ENCODE results near the gene GANC.

Gene GANC

GRCh38 chr15:42264795-42265194 lies 8.2 kb upstream of the GANC start:
- no peak overlapping the region for H3K27ac ChIP-seq (ENCODE audit: low read depth, low read length)
- H3K4me1 ChIP-seq (ENCODE audit: control insufficient read depth, insufficient read depth, low read length) = no peaks in the 10 kb centered on the region
- H3K4me3 ChIP-seq (ENCODE audit: low read depth, low read length) = no peak overlapping the region
- peaks cover 80% of the 10 kb centered on the region for H3K36me3 ChIP-seq (ENCODE audit: control insufficient read depth, insufficient read depth, low read length)
- no peaks in the 10 kb centered on the region for H3K27me3 ChIP-seq (ENCODE audit: control insufficient read depth, insufficient read depth, low read length)
- no peak overlapping the region for H3K9ac ChIP-seq (ENCODE audit: low read depth, low read length)
- no peaks in the 10 kb centered on the region for H3K9me3 ChIP-seq (ENCODE audit: control insufficient read depth, insufficient read depth, low read length)

- Histone ChIP-seq H3K27me3 (ENCODE audit: control insufficient read depth, insufficient read depth, low read length) (no peaks in the 10 kb centered on the region), H3K36me3 (ENCODE audit: control insufficient read depth, insufficient read depth, low read length) (peaks cover 66% of the 10 kb centered on the region), H3K4me1 (ENCODE audit: control insufficient read depth, insufficient read depth, low read length) (peaks cover 4% of the 10 kb centered on the region), H3K4me3 (ENCODE audit: low read depth, low read length) (no peak overlapping the region), H3K9me3 (ENCODE audit: control insufficient read depth, insufficient read depth, low read length) (no peaks in the 10 kb centered on the region), H3K27ac (ENCODE audit: low read depth, low read length) (no peak overlapping the region), H3K9ac (ENCODE audit: low read depth, low read length) (no peak overlapping the region)
Observed at GRCh38 chr15:42267286-42267685, 5.7 kb upstream of the GANC start.

GRCh38 chr15:42270551-42270950 lies 2.5 kb upstream of the GANC start:
- Histone ChIP-seq H3K9ac (ENCODE audit: low read depth, low read length) (no peak overlapping the region), H3K4me1 (ENCODE audit: control insufficient read depth, insufficient read depth, low read length) (peaks cover 17% of the 10 kb centered on the region), H3K27ac (ENCODE audit: low read depth, low read length) (no peak overlapping the region), H3K36me3 (ENCODE audit: control insufficient read depth, insufficient read depth, low read length) (peaks cover 34% of the 10 kb centered on the region), H3K4me3 (ENCODE audit: low read depth, low read length) (no peak overlapping the region), H3K27me3 (ENCODE audit: control insufficient read depth, insufficient read depth, low read length) (no peaks in the 10 kb centered on the region), H3K9me3 (ENCODE audit: control insufficient read depth, insufficient read depth, low read length) (no peaks in the 10 kb centered on the region)

GRCh38 chr15:42270996-42271395 lies 2.0 kb upstream of the GANC start:
- H3K27me3 ChIP-seq (ENCODE audit: control insufficient read depth, insufficient read depth, low read length) = no peaks in the 10 kb centered on the region
- peaks cover 30% of the 10 kb centered on the region for H3K36me3 ChIP-seq (ENCODE audit: control insufficient read depth, insufficient read depth, low read length)
- no peaks in the 10 kb centered on the region for H3K9me3 ChIP-seq (ENCODE audit: control insufficient read depth, insufficient read depth, low read length)
- no peak overlapping the region for H3K9ac ChIP-seq (ENCODE audit: low read depth, low read length)
- H3K27ac ChIP-seq (ENCODE audit: low read depth, low read length) = no peak overlapping the region
- H3K4me1 ChIP-seq (ENCODE audit: control insufficient read depth, insufficient read depth, low read length) = peaks cover 21% of the 10 kb centered on the region
- H3K4me3 ChIP-seq (ENCODE audit: low read depth, low read length) = 0 out of 2 replicates have a peak overlapping the region, but pooled peaks have one; percentile 85

- H3K9me3 ChIP-seq (ENCODE audit: control insufficient read depth, insufficient read depth, low read length) = no peaks in the 10 kb centered on the region
Observed at GRCh38 chr15:42273900-42274701, 1.1 kb downstream of the GANC start.

GRCh38 chr15:42274702-42274989 lies 1.6 kb downstream of the GANC start:
- Histone ChIP-seq H3K27ac (ENCODE audit: low read depth, low read length) (peak overlapping the region; percentile 84), H3K27me3 (ENCODE audit: control insufficient read depth, insufficient read depth, low read length) (no peaks in the 10 kb centered on the region), H3K4me1 (ENCODE audit: control insufficient read depth, insufficient read depth, low read length) (peaks cover 25% of the 10 kb centered on the region), H3K9me3 (ENCODE audit: control insufficient read depth, insufficient read depth, low read length) (no peaks in the 10 kb centered on the region), H3K9ac (ENCODE audit: low read depth, low read length) (0 out of 2 replicates have a peak overlapping the region, but pooled peaks have one; percentile 68), H3K4me3 (ENCODE audit: low read depth, low read length) (peak overlapping the region; percentile 85), H3K36me3 (ENCODE audit: control insufficient read depth, insufficient read depth, low read length) (peaks cover 9% of the 10 kb centered on the region)

More at GRCh38 chr15:42273900-42274701, 1.1 kb downstream of the GANC start:
- H3K9ac ChIP-seq (ENCODE audit: low read depth, low read length) = peak overlapping the region; percentile 68
- H3K27ac ChIP-seq (ENCODE audit: low read depth, low read length) = peak overlapping the region; percentile 95
- H3K27me3 ChIP-seq (ENCODE audit: control insufficient read depth, insufficient read depth, low read length) = no peaks in the 10 kb centered on the region
- peaks cover 25% of the 10 kb centered on the region for H3K4me1 ChIP-seq (ENCODE audit: control insufficient read depth, insufficient read depth, low read length)
- peak overlapping the region; percentile 85 for H3K4me3 ChIP-seq (ENCODE audit: low read depth, low read length)
- H3K36me3 ChIP-seq (ENCODE audit: control insufficient read depth, insufficient read depth, low read length) = peaks cover 9% of the 10 kb centered on the region

- H3K4me3 ChIP-seq (ENCODE audit: low read depth, low read length) = peak overlapping the region; percentile 34
- H3K9me3 ChIP-seq (ENCODE audit: control insufficient read depth, insufficient read depth, low read length) = no peaks in the 10 kb centered on the region
- no peak overlapping the region for H3K9ac ChIP-seq (ENCODE audit: low read depth, low read length)
- H3K4me1 ChIP-seq (ENCODE audit: control insufficient read depth, insufficient read depth, low read length) = peaks cover 25% of the 10 kb centered on the region
- H3K36me3 ChIP-seq (ENCODE audit: control insufficient read depth, insufficient read depth, low read length) = peaks cover 12% of the 10 kb centered on the region
- H3K27ac ChIP-seq (ENCODE audit: low read depth, low read length) = peak overlapping the region; percentile 84
- no peaks in the 10 kb centered on the region for H3K27me3 ChIP-seq (ENCODE audit: control insufficient read depth, insufficient read depth, low read length)
Observed at GRCh38 chr15:42275780-42276391, 2.9 kb downstream of the GANC start.

- Histone ChIP-seq H3K9ac (ENCODE audit: low read depth, low read length) (no peak overlapping the region), H3K4me1 (ENCODE audit: control insufficient read depth, insufficient read depth, low read length) (peaks cover 22% of the 10 kb centered on the region), H3K4me3 (ENCODE audit: low read depth, low read length) (no peak overlapping the region), H3K36me3 (ENCODE audit: control insufficient read depth, insufficient read depth, low read length) (peaks cover 9% of the 10 kb centered on the region), H3K9me3 (ENCODE audit: control insufficient read depth, insufficient read depth, low read length) (no peaks in the 10 kb centered on the region), H3K27me3 (ENCODE audit: control insufficient read depth, insufficient read depth, low read length) (no peaks in the 10 kb centered on the region), H3K27ac (ENCODE audit: low read depth, low read length) (no peak overlapping the region)
Observed at GRCh38 chr15:42276762-42277161, 3.8 kb downstream of the GANC start.

GRCh38 chr15:42279234-42279723 lies 6.3 kb downstream of the GANC start:
- Histone ChIP-seq H3K4me1 (ENCODE audit: control insufficient read depth, insufficient read depth, low read length) (peaks cover 19% of the 10 kb centered on the region), H3K27ac (ENCODE audit: low read depth, low read length) (no peak overlapping the region), H3K9ac (ENCODE audit: low read depth, low read length) (no peak overlapping the region), H3K36me3 (ENCODE audit: control insufficient read depth, insufficient read depth, low read length) (peaks cover 15% of the 10 kb centered on the region), H3K9me3 (ENCODE audit: control insufficient read depth, insufficient read depth, low read length) (no peaks in the 10 kb centered on the region), H3K4me3 (ENCODE audit: low read depth, low read length) (no peak overlapping the region), H3K27me3 (ENCODE audit: control insufficient read depth, insufficient read depth, low read length) (no peaks in the 10 kb centered on the region)

- Histone ChIP-seq H3K9ac (ENCODE audit: low read depth, low read length) (no peak overlapping the region), H3K9me3 (ENCODE audit: control insufficient read depth, insufficient read depth, low read length) (no peaks in the 10 kb centered on the region), H3K4me3 (ENCODE audit: low read depth, low read length) (no peak overlapping the region), H3K27ac (ENCODE audit: low read depth, low read length) (no peak overlapping the region), H3K4me1 (ENCODE audit: control insufficient read depth, insufficient read depth, low read length) (no peaks in the 10 kb centered on the region), H3K27me3 (ENCODE audit: control insufficient read depth, insufficient read depth, low read length) (no peaks in the 10 kb centered on the region), H3K36me3 (ENCODE audit: control insufficient read depth, insufficient read depth, low read length) (peaks cover 15% of the 10 kb centered on the region)
Observed at GRCh38 chr15:42282344-42282743, 9.3 kb downstream of the GANC start.

- H3K27me3 ChIP-seq (ENCODE audit: control insufficient read depth, insufficient read depth, low read length) = no peaks in the 10 kb centered on the region
- no peaks in the 10 kb centered on the region for H3K9me3 ChIP-seq (ENCODE audit: control insufficient read depth, insufficient read depth, low read length)
- H3K27ac ChIP-seq (ENCODE audit: low read depth, low read length) = no peak overlapping the region
- H3K4me1 ChIP-seq (ENCODE audit: control insufficient read depth, insufficient read depth, low read length) = no peaks in the 10 kb centered on the region
- H3K9ac ChIP-seq (ENCODE audit: low read depth, low read length) = no peak overlapping the region
- H3K4me3 ChIP-seq (ENCODE audit: low read depth, low read length) = no peak overlapping the region
- peaks cover 15% of the 10 kb centered on the region for H3K36me3 ChIP-seq (ENCODE audit: control insufficient read depth, insufficient read depth, low read length)
Observed at GRCh38 chr15:42282926-42283325, 9.9 kb downstream of the GANC start.
